ENCODE measurements around the gene SMIM45.

Gene SMIM45

DNA sequence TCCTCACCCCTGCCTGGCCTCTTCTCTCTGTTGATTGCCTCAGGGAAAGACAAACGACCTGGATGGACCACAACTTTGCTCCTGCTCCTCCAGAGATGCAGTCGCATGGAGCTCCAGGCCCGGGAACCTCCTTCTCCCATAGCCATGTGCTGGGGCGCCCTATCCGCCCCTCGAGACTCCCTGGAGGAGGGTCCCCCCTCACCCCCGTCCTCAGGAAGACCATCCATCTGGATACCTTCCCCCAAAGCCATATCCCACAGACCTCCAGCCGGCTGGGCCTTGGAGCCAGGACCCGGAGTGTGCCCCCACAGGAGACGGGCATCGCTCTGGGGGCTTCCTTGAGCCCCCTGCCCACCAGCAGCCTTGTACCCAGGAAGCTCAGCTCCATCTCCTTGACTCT is 19.5 kb downstream of the SMIM45 start:
- FAIRE-seq = no peak
- TF ChIP-seq CTBP2 (IDR thresholded peaks at IDR 0.05; ENCODE audit: borderline replicate concordance, insufficient read depth, insufficient read length, low read length) = no peak
- TF ChIP-seq HDAC2 (IDR thresholded peaks at IDR 0.05; ENCODE audit: borderline replicate concordance in 1 of 2, low read depth in 2 of 2, low read length in 2 of 2) = no peak

More for the DNA sequence above, 19.5 kb downstream of the SMIM45 start:
- no peak overlapping the region for H3K23ac ChIP-seq (ENCODE audit: insufficient read length)
- no peak overlapping the region for H4K91ac ChIP-seq (replicated peaks; ENCODE audit: insufficient read length, low read length)
- no peak overlapping the region for H2BK20ac ChIP-seq (ENCODE audit: low read length)
- H3K79me1 ChIP-seq (ENCODE audit: low read depth, low read length) = no peaks in the 10 kb centered on the region; the same call in 1 of the 2 replicates
- H3K27ac ChIP-seq (ENCODE audit: low read depth, low read length) = no peak overlapping the region
- no peaks in the 10 kb centered on the region for H3K79me2 ChIP-seq (ENCODE audit: control insufficient read depth in 1 of 2, insufficient read depth in 2 of 2, low read length in 2 of 2)
- WGBS, 2 experiments (ENCODE audit: extremely low coverage in 1 of 2, insufficient coverage in 1 of 2, insufficient read length in 1 of 2, insufficient replicate concordance in 2 of 2, low coverage in 1 of 2, low lambda C conversion rate in 2 of 2, missing lambda C conversion rate in 1 of 2) = 84% methylated on average over 11 of the region's 11 CpGs; no CpG with 5 or more reads in 1 of the 2 experiments
- H2BK5ac ChIP-seq (ENCODE audit: low read depth, low read length) = no peak overlapping the region
- no peak overlapping the region for H2AFZ ChIP-seq (ENCODE audit: low read length)
- peaks cover 0 to 2% of the 10 kb centered on the region in 2 experiments for H4K20me1 ChIP-seq (replicated peaks in 1 of 2; ENCODE audit: control insufficient read depth in 1 of 2, insufficient read depth in 2 of 2, low read length in 2 of 2)
- peaks cover 0 to 16% (median 3%) of the 10 kb centered on the region in 4 experiments; a peak in 6 of 7 replicates for H3K4me1 ChIP-seq (replicated peaks in 1 of 4; ENCODE audit: control insufficient read depth in 3 of 4, insufficient read depth in 4 of 4, low read length in 3 of 4)
- no peak overlapping the region for H4K8ac ChIP-seq (ENCODE audit: extremely low read depth, insufficient read depth, low read length)
- ChIA-PET CTCF (ENCODE audit: partially characterized antibody) (interaction anchor here (1.0 to 10.8 kb wide), 5 partner anchors 13 to 148 kb away, joined by 3 to 116 read pairs (median 7); no protein-coding TSS in a partner anchor), POLR2A (ENCODE audit: partially characterized antibody) (interaction anchor here (3.8 kb wide), 1 partner anchor 119 kb away, joined by 13 read pairs; the partner anchor contains the start of gene NDUFA6)
- no peak overlapping the region for H2BK15ac ChIP-seq (ENCODE audit: low read length)
- H3K4ac ChIP-seq (replicated peaks; ENCODE audit: insufficient read length, low read depth, low read length) = no peak overlapping the region
- H3K36me3 ChIP-seq (ENCODE audit: control insufficient read depth in 2 of 4, insufficient read depth in 4 of 4, low read length in 3 of 4) = no peaks in the 10 kb centered on the region
- H2BK120ac ChIP-seq (replicated peaks; ENCODE audit: low read depth, low read length) = no peak overlapping the region
- no peak overlapping the region for H2AK5ac ChIP-seq (ENCODE audit: low read depth, low read length)
- no peak for DNase-seq (ENCODE audit: low read depth in 1 of 2, low spot score in 2 of 2)
- no peak overlapping the region for H3K56ac ChIP-seq (replicated peaks; ENCODE audit: insufficient read length, low read depth, low read length)
- peaks cover 10 to 24% (median 19%) of the 10 kb centered on the region in 4 experiments for H3K27me3 ChIP-seq (replicated peaks in 1 of 4; ENCODE audit: control insufficient read depth in 3 of 4, extremely low read depth in 1 of 4, insufficient read depth in 3 of 4, low read length in 3 of 4)
- no peak overlapping the region for H3K14ac ChIP-seq (ENCODE audit: insufficient read length)
- H3K23me2 ChIP-seq (ENCODE audit: low read depth, low read length) = peaks cover 3% of the 10 kb centered on the region; the same call in 1 of the 2 replicates
- no peak overlapping the region for H4K5ac ChIP-seq (ENCODE audit: insufficient read length, low read depth, low read length)
- no peak overlapping the region for H3K18ac ChIP-seq (ENCODE audit: extremely low read depth, low read length)
- no peak overlapping the region for H2BK12ac ChIP-seq (ENCODE audit: low read depth, low read length)
- no peaks in the 10 kb centered on the region for H3K9me3 ChIP-seq (ENCODE audit: insufficient read depth in 2 of 2, low read depth in 1 of 2, low read length in 1 of 2)
- H3K9ac ChIP-seq (replicated peaks in 1 of 4; ENCODE audit: extremely low read depth in 1 of 4, low read depth in 3 of 4, low read length in 3 of 4) = no peak overlapping the region
- H3K4me3 ChIP-seq (ENCODE audit: extremely low read depth in 1 of 4, insufficient read depth in 2 of 4, low read depth in 3 of 4, low read length in 4 of 4) = no peak overlapping the region
- H3K4me2 ChIP-seq (ENCODE audit: insufficient read depth in 1 of 2, low read depth in 2 of 2, low read length in 2 of 2) = no peak overlapping the region

All from H1 (cell line).